Stimulated activated effector memory CD8-positive, alpha-beta T cell treated with anti-CD3 and anti-CD28 coated beads, Interleukin-12 subunit alpha, Interleukin-12 subunit beta, amount 100 ng/mL, for 72 hours (primary cell): ENCODE measurements around the gene PTPRN2.

Experiments
- ATAC-seq: fragments of 150-1000 bp; cut with Tn5 transposase; 2 replicates; pipeline ENCODE4 v1.10.0; 2021
- DNase-seq, 2 donors: peaks; one replicate each; pipeline ENCODE4 v3.0.0; 2021 to 2022; ENCODE audit warnings: low spot score in 2 of 2
- H3K27ac Mint-ChIP-seq: one replicate; pipeline ENCODE4 v1.8.0; 2022; ENCODE audit warnings: mild to moderate bottlenecking, mixed read lengths
- H3K36me3 Mint-ChIP-seq: one replicate; pipeline ENCODE4 v1.8.0; 2022; ENCODE audit warnings: mild to moderate bottlenecking, mixed read lengths
- H3K4me1 Mint-ChIP-seq: one replicate; pipeline ENCODE4 v1.8.0; 2022; ENCODE audit warnings: mixed read lengths
- H3K4me3 Mint-ChIP-seq: one replicate; pipeline ENCODE4 v1.8.0; 2022; ENCODE audit warnings: mild to moderate bottlenecking, mixed read lengths
- H3K9me3 Mint-ChIP-seq: one replicate; pipeline ENCODE4 v1.8.0; 2022; ENCODE audit warnings: mixed read lengths

PTPRN2 gene

DNA sequence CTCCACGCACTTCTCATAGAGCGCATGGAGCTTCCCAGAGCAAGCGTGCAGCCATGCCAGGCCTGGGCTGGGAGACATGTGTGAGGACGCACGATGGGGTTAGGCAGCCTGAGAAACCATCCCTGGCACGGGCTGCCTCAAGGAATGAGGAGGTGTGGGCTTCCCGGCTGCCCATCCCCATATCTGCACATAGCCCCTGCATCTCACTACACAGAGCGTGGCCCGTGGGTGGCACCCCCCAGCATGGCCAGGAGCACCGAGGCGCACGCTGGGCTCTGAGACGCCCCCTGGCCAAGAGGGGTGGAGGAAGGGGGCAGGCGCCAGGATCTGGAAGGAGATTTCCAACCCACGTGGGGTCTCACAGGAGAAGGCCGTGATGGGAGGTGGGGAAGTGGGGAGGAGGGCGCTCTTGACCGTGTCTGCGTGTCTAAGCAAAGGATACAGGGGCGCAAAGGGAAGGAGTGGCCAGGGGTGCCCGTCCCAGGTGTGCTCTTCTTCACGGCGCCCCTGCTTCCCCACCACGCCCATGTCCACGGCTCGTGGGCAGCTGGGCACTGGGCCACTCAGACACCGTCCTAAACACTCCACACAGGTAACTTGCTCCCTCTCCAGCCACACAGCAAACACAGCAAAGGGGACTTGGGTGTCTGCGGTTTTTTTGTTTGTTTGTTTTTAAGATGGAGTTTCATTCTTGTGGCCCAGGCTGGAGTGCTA is 340.5 kb downstream of the PTPRN2 start:
- Mint-ChIP-seq H3K36me3 (no peaks in the 10 kb centered on the region), H3K27ac (no peak overlapping the region), H3K9me3 (no peaks in the 10 kb centered on the region), H3K4me1 (no peaks in the 10 kb centered on the region), H3K4me3 (no peak overlapping the region)
- DNase-seq (no peak), ATAC-seq (no peak)

DNA sequence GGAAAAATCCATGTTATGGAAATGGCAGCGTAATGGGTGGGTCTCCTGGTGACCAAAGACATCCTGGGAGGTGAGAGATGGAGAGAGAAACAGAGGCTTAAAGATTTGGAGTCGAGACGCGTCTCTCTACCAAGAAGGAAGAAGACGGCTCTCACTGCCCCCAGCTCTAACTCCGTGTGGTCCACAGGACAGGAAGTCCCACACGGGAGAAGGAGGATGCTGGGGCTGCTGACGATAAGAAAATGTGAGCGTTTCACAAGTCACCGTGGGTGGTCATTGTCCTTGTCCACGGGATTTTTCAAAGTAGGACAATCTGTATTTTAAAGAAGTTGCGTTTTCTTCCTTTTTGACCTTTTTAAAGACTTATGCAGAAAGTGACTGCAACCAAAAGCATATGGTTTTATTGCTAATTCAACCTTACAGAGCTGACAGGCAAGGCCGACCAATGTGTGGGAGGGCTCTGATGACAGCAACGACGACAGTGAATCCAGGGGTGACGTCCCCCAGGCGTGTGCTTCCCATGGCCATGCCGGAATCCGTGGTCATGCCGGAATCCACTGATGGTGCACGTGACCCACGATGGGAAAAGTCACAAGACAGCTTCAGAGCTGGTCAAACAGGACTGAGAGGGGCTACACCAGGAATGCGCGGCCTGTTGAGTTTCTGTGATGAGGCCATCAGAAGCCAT is 341.2 kb downstream of the PTPRN2 start:
- no peak overlapping the region for H3K27ac Mint-ChIP-seq
- no peaks in the 10 kb centered on the region for H3K36me3 Mint-ChIP-seq
- ATAC-seq (no peak), DNase-seq (no peak)
- H3K4me1 Mint-ChIP-seq, result no peaks in the 10 kb centered on the region
- H3K4me3 Mint-ChIP-seq, result no peak overlapping the region
- H3K9me3 Mint-ChIP-seq, result no peaks in the 10 kb centered on the region

DNA sequence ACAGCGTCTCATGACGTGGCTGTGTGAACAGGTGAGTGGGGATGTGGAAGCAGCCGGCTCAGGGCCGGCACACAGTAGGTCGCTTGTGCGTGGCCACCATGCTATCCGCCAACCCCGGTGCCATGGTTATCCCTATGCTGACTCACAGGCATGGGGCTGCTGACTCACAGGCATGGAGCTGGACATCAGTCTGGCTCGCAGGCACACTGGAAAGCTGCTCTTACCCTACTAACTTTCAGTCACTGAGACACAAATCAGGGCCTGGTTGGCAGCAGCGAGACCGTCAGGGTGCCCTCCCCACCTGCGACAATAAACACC is 341.9 kb downstream of the PTPRN2 start:
- H3K36me3 Mint-ChIP-seq, result no peaks in the 10 kb centered on the region
- H3K4me3 Mint-ChIP-seq, result no peak overlapping the region
- ATAC-seq (no peak), DNase-seq (no peak)
- no peaks in the 10 kb centered on the region for H3K4me1 Mint-ChIP-seq
- no peak overlapping the region for H3K27ac Mint-ChIP-seq
- no peaks in the 10 kb centered on the region for H3K9me3 Mint-ChIP-seq

DNA sequence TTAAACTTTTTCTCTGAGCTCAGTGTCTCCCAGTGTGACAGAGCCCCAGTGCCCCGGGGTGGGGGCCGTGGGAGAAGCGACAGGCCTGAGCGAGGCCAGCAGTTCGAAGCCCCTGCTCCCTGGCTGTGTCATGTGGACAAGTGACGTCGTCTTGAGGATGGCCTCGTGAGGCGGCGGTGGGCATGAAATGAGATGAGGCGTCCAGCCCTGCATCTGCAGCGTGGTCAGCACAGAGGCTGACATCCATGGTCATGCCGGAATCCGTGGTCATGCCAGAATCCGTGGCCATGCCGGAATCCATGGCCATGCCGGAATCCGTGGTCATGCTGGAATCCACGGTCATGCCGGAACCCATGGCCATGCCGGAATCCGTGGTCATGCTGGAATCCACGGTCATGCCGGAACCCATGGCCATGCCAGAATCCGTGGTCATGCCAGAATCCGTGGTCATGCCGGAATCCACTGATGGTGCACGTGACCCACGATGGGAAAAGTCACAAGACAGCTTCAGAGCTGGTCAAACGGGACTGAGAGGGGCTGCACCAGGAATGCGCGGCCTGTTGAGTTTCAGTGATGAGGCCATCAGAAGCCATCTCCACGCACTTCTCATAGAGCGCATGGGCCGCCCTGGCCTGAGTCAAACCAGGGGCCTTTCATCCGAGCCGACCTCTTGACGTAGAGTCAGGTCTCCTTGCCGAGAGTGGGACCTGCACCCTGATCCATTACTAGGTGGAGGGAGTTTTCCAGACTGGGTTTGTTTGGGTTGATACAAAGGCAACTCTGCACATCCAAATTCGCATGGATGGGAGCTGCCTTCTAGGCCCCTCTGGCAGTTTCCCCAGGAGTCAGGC is 342.5 kb downstream of the PTPRN2 start:
- ATAC-seq (no peak), DNase-seq (no peak)
- H3K36me3 Mint-ChIP-seq, result no peaks in the 10 kb centered on the region
- H3K27ac Mint-ChIP-seq, result no peak overlapping the region
- H3K4me3 Mint-ChIP-seq, result no peak overlapping the region
- no peaks in the 10 kb centered on the region for H3K4me1 Mint-ChIP-seq
- H3K9me3 Mint-ChIP-seq, result no peaks in the 10 kb centered on the region

DNA sequence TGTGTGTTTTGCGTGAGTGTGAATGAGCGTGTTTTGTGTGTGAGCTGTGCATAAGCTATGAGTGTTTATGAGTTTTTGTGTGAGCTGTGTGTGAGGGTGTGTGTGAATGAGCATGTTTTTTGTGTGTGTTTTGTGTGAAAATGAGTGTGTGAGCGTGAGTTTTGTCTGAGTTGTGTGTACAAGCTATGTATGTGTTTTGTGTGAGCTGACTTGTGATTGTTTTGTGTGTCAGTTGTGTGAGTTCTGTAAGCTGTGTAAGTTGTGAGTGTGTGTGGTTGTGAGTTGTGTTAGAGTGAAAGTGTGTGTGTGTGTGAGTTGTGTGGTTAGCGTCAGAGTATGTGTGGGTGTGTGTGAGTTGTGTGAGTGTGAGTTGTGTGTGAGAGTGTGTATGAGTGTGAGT is 343.2 kb downstream of the PTPRN2 start:
- ATAC-seq (no peak), DNase-seq (no peak)
- Mint-ChIP-seq H3K4me1 (peaks cover 5% of the 10 kb centered on the region), H3K4me3 (no peak overlapping the region), H3K9me3 (no peaks in the 10 kb centered on the region), H3K27ac (no peak overlapping the region), H3K36me3 (no peaks in the 10 kb centered on the region)

DNA sequence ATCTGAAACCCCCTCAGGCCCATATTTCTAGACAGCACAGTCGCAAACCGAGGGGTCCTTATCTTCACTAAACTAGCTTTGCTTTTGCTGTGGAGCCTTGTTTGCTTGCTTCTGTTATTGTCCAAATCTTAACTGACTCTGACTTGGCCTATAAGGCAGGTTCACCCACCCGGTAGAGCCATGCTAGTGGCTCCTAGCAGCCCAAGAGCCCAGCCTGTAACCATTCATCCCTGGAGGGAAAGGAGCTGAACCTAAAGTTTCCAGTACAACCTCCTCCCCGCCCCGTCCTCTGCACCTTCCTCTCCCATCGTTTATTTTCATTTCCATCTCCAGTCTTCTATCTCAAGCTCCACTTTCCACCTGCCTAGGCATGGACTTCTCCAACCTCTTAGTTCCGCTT is 345.7 kb downstream of the PTPRN2 start:
- peaks cover 6% of the 10 kb centered on the region for H3K4me1 Mint-ChIP-seq
- H3K4me3 Mint-ChIP-seq, result no peak overlapping the region
- DNase-seq, result no peak
- H3K36me3 Mint-ChIP-seq, result no peaks in the 10 kb centered on the region
- no peak overlapping the region for H3K27ac Mint-ChIP-seq
- no peak for ATAC-seq
- no peaks in the 10 kb centered on the region for H3K9me3 Mint-ChIP-seq

DNA sequence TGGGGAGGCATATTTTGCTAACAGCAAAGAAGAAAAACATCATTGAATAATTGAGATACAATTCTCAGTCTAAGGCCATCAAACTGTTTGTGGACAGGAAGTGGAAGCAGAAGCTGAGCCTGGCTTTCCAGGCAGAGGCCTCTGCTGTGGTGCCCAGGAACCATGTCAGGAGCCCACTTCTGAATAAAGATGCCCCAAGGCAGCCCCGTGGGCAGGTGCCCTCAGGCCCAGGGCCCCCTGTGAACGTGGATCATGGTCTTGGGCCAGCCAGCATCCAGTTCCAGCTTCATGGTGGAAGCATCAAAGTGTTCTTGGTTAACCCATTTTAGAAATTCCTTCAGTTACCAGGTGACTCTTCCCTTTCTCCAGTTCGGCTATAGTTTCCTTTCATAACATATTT is 346.8 kb downstream of the PTPRN2 start:
- Mint-ChIP-seq H3K9me3 (no peaks in the 10 kb centered on the region), H3K36me3 (no peaks in the 10 kb centered on the region), H3K4me3 (no peak overlapping the region), H3K4me1 (peaks cover 6% of the 10 kb centered on the region), H3K27ac (no peak overlapping the region)
- ATAC-seq (no peak), DNase-seq (no peak)

DNA sequence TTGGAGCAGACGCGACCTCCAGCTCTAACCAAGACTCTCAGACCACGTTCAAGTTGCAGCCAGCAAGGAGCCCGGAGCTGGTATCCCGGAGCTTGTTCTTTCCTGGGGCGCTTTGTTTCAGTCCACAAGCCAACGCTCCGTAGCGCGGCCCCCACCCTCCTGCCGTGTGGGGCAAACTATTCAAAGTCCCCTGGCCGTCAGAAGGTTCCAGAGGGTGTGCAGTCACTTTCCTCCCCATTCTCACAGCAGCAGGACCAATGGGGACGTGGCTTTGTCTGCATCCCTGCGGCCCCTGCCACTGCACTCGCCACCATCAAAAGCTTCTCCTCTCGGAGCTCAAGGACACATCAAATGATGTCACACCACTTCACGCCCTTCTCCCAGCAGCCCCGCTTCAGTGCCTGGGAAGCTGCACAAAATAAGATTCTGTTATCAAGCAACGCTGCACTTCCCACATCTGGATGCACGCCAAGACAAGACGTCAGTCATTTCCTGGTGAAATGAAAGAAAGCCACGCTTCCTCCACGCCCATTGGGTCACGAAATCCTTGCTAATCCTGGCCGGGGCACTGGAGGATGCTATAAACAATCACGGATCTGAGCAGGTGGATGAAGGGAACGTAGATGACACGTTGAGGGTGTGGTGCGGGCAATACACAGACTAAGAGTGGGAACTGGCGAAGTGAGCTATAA is 348.2 kb downstream of the PTPRN2 start:
- Mint-ChIP-seq H3K27ac (no peak overlapping the region), H3K9me3 (peaks cover 4% of the 10 kb centered on the region), H3K36me3 (no peaks in the 10 kb centered on the region), H3K4me1 (peaks cover 6% of the 10 kb centered on the region), H3K4me3 (no peak overlapping the region)
- no peak for ATAC-seq
- no peak for DNase-seq

DNA sequence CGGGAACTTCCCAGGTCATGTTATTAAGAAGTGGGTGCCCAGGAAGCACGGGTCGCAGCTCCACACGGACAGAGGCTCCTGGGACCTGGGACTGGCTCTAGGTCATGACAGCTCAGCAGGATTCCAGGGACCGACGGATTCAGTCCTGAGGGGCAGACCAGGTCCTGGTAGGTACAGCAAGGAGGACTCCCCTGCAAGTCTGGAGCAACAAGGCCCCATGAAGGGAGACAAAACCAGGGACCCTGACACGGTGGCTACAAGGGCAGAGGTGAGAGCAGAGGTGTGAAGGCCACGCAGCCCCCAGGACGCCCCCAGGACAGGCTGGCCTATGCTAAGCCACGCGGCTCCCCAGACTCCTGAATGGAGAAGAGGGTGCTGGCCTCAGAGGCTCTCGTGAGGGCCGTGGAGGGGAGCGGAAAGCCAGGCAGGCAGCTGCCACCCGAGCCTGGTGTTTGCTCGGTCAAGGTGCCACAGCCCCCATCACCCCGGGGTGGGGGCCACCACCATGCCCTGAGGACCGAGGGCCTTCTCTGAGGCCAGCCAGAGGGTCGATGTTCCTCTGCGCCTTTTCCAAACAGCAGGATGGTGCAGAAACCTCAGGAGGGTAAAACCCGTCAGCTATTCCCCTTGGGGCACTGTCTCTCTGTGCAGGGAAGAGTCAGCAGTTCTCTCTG is 348.9 kb downstream of the PTPRN2 start:
- H3K4me1 Mint-ChIP-seq, result peaks cover 6% of the 10 kb centered on the region
- no peaks in the 10 kb centered on the region for H3K36me3 Mint-ChIP-seq
- H3K9me3 Mint-ChIP-seq, result peaks cover 7% of the 10 kb centered on the region
- no peak overlapping the region for H3K4me3 Mint-ChIP-seq
- no peak for ATAC-seq
- DNase-seq, result no peak
- H3K27ac Mint-ChIP-seq, result no peak overlapping the region

DNA sequence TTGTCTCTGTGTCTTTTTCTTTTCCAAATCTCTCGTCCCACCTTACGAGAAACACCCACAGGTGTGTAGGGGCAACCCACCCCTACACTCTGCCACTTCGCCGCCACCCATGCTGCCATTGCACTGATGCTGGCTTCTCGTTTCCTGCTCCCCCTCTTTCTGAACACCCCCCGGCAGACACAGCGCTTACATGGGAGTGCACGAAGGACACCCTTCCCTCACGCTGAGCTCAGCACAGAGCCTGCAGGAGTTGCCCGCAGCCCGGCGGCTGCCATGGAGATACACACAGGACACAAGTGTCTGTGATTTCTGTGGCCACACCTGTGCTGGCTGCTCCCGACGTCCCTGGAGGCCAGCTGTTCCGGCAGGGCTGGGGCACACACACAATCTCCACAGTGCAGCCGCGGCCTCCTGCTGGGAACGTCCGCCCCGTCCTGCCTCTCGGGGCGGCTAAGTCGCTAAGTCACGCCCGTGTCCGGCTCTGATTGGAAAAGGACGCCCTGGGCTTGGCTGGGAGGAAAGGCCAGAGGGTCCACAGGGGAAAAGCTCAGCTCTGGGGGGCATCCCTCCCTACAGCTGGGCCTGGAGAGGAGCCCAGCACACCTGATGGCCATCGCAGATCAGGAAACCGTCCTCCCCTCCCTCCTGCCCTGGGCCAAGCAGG is 349.8 kb downstream of the PTPRN2 start:
- peaks cover 11% of the 10 kb centered on the region for H3K9me3 Mint-ChIP-seq
- peaks cover 6% of the 10 kb centered on the region for H3K4me1 Mint-ChIP-seq
- H3K36me3 Mint-ChIP-seq, result no peaks in the 10 kb centered on the region
- ATAC-seq, result no peak
- H3K4me3 Mint-ChIP-seq, result no peak overlapping the region
- DNase-seq, result no peak
- H3K27ac Mint-ChIP-seq, result no peak overlapping the region

DNA sequence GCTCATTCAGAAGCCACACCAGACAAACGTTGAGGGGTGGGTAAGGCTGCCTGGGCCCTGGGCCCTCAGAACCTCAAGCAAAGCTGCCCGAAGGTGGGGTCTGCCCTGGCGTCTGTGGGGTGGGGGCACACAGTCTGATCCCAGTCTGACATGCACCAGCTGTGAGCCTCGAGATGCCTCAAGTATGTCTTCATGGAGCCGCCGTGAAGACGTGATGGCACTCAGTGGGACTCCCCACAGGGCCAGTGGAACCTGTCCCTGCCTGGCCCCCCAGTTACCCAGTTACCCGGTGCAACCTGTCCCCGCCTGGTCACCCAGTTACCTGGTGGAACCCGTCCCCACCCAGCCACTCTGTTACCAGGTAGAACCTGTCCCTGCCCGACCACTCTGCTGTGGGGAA is 351.2 kb downstream of the PTPRN2 start:
- H3K36me3 Mint-ChIP-seq, result no peaks in the 10 kb centered on the region
- no peak overlapping the region for H3K4me3 Mint-ChIP-seq
- no peak for DNase-seq
- H3K9me3 Mint-ChIP-seq, result peaks cover 15% of the 10 kb centered on the region
- H3K4me1 Mint-ChIP-seq, result peaks cover 6% of the 10 kb centered on the region
- peak; percentile 16 for ATAC-seq
- no peak overlapping the region for H3K27ac Mint-ChIP-seq

DNA sequence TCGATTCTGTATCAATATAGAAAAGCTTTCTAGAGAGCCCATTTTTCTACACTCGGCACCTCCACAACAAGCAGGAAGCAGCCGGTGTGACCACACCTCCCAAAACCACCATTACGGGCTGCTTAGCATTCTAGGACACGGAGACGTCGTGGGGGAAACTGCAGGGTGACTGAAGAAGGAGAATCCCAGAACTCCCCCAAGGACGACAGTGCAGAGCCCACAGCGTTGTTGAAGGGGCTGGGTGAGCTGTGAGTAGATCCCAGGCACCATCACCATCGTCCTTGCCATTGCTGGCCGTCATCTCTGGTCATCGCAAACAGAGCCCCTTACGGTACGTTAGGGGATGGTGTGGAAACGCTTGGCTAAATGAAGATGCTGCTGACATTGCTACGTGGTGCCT is 351.8 kb downstream of the PTPRN2 start:
- Mint-ChIP-seq H3K36me3 (no peaks in the 10 kb centered on the region), H3K9me3 (peaks cover 15% of the 10 kb centered on the region), H3K4me1 (peaks cover 6% of the 10 kb centered on the region), H3K27ac (no peak overlapping the region), H3K4me3 (no peak overlapping the region)
- ATAC-seq, result peak; percentile 19
- no peak for DNase-seq

DNA sequence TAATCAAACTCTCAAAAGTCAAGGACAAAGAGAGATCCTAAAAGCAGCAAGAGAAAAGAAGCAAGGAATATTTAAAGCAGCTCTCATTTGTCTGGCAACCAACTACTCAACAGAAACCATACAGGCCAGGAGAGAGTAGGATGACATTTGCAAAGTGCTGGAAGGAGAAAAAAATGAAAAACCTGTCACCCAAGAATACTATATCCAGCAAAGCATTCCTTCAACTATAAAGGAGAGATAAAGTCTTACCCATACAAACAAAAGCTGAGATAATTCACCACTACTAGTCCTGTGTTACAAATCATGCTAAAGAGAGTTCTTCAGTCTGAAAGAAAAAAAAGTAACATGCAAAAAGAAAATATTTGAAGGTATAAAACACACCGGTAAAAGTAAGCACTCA is 357.7 kb downstream of the PTPRN2 start:
- Mint-ChIP-seq H3K27ac (no peak overlapping the region), H3K36me3 (no peaks in the 10 kb centered on the region), H3K4me3 (no peak overlapping the region), H3K9me3 (peaks cover 20% of the 10 kb centered on the region), H3K4me1 (no peaks in the 10 kb centered on the region)
- no peak for DNase-seq
- ATAC-seq, result no peak

DNA sequence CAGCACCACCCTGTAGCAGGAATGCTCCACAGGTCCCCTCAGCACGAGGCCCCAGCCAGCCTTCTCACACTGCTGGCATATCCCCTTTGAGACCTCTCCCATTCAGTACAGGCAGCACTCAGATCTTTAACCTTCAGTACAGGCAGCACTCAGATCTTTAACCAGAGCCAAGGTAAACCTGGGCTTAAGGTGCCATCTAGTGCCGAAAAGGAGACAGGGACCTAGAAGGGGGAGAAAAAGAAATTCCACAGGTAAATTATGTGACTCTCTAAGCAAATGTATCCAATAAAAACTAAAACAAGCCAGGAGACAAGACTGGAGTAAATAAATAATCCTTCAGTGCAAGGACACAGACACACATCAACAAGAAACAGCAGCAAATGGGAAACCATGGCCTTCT is 358.6 kb downstream of the PTPRN2 start:
- H3K36me3 Mint-ChIP-seq, result no peaks in the 10 kb centered on the region
- ATAC-seq (no peak), DNase-seq (no peak)
- peaks cover 19% of the 10 kb centered on the region for H3K9me3 Mint-ChIP-seq
- no peak overlapping the region for H3K4me3 Mint-ChIP-seq
- no peaks in the 10 kb centered on the region for H3K4me1 Mint-ChIP-seq
- H3K27ac Mint-ChIP-seq, result no peak overlapping the region
